NCI-H1694 treated with DMSO at 0.1 percent for 48 hours (cell line): ENCODE results near the gene TPD52L2.

ENCODE experiments used
- DNase-seq: peaks from one replicate; lab custom pipeline; 2025; lab: John Stamatoyannopoulos, UW

Gene TPD52L2

GRCh38 chr20:63932606-63933160 is 67.6 kb downstream of the TPD52L2 start:
- no peak for DNase-seq

- no peak for DNase-seq
Observed at GRCh38 chr20:63933646-63934045, 68.6 kb downstream of the TPD52L2 start.

GRCh38 chr20:63934271-63935068 is 69.4 kb downstream of the TPD52L2 start:
- no peak for DNase-seq

- no peak for DNase-seq
Observed at GRCh38 chr20:63935447-63935846, 70.4 kb downstream of the TPD52L2 start.

- DNase-seq: no peak
Observed at GRCh38 chr20:63937596-63937995, 72.5 kb downstream of the TPD52L2 start.

- DNase-seq: no peak
Observed at GRCh38 chr20:63939061-63939935, 74.2 kb downstream of the TPD52L2 start.

- no peak for DNase-seq
Observed at GRCh38 chr20:63940071-63940471, 75.0 kb downstream of the TPD52L2 start.

- no peak for DNase-seq
Observed at GRCh38 chr20:63940472-63941266, 75.6 kb downstream of the TPD52L2 start.
